Measurements from ENCODE around the gene CHCHD3.
"Not testable (repeated sequence)": the region's sequence is repeated elsewhere in the genome, so short reads cannot be mapped to it uniquely, and the experiment has no call there.

Gene CHCHD3

DNA sequence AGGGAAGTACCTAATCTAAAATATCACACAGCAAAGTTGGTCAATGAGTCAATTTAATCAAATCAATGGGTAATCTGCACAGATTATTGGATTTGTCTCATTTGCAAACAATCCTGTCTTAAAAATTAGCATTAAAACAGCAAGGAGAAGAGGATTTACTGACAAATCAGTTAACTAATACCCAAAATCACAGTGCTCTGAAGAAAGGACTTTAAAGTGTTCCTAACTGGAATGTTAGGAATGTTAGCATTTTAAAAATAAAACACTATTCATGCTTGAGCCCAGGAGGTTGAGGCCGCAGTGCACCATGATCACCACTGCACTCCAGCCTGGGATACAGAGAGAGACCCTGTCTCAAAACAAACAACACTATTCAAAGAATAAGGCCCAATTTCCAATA is 83.1 kb downstream of the CHCHD3 start:
- DNase-seq, result no peak

DNA sequence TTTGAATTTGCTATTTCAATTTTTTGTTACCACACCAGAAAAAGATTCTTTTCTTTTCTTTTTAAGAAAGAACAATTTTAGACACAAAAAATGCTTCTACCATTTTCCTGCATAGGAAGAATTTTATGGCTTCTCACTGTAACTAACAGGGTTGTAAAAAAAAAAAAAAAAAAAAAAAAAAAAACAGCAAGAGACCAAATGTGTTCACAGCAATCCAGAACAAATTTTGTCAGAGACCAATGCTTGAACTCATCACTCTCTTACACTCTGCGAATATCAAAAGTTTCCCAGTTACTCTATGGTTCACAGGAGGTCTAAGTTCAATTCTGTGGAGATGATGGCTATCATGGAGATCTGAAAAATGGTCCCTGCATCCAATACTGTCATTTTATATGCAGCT is 84.4 kb downstream of the CHCHD3 start:
- no peak for DNase-seq

DNA sequence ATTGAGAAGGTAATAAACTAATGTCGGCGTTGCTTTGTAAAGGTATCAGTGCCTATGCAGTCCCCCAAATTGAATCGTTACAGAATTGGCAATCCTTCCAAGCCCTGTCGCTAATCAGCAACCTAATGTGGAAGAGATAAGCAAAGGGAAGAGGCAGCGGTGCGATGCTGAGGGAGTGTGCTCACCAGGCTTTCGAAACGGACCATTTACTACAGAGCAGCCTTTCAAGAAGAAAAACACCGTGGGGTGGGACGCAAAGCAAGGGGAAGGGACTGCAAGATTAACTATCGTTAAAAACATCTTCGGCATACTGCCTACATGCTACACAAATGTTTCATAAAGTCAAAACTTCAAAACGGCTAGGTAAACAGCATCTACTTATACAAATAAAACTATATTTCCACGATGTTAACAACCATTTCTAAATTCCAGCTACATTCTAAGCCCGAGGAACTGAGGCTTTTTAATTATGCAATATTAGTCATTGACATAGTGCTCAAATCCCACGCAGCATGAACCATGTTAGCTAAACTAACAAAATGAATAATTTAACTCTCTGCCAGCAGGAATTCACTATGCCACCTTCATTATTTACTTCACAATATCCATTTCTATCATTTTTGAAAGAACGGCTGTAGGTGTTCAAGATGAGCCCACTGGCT is 85.2 kb downstream of the CHCHD3 start:
- DNase-seq, result no peak

DNA sequence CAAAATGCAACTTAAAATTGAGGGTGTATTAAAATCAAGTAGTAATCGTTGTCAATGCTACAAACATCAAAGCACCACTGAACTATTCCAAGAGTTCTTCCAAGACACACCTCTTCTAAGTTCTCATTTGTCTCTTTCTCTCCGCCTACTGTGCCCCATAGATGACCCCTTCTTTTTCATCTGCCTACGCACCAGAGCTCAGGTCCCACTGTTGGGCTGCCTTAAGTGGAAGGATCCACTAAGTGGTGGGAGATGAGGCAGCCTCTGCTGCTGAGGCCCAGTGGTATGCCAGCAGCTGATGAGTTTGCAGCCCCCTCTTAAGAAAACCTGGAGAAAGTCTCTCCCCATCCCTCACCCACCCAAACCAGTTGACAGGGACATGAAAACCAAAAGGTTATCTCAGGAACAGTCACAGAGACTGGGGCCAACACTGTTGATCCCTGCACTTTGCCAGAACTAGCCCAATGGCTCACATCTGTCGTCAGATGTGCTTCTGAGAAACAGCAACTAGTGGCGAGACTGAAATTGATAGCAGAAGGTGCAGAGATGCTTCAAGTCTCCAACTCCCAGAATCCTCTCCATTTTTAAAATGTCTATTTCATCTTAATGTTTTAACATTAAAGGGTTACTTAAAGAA is 88.4 kb downstream of the CHCHD3 start:
- DNase-seq, result no peak

DNA sequence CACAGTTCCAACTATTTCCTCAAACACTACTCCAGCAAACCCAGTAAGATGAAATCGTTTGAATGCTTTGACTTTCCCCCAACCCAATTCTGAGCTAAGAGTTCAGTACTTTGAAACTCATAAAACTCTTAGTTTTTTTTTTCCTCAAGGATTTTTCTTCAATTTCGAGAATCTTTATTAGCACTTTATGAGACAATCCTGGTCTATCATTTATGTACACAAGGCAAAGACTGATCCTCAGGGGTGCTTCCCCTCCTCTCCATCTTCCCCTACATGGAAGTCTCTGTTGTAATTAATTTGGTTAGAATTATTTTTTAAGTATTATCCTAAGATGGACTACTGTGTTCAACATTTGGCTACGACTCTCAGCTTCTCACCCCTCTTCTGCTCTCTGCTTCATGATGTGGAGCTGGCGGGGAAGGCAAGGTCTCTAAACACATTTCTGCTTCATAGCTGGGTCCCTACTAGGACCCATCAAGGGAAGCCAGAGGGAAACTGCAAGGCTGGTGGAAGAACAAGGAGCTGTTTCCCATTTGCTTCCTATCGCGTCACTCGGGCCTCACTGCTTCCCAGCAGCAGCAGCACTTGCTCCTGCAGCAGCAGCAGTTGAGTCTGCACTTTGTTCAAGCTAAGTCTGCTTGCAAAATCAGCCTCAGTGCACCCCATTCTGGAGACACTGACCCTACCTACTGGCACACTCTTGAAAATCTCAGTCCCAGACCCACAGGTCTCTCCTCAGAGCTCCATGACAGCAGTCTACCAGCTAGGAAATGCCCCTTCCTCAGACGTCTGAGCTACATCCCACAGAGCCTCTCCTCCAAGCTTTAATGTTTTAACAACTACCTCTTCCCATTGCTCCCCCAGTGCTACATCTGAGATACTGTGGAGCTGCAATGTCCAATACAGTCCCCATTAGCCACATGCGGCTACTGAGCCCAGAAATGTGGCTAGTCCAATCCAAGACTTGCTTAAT is 90.0 kb downstream of the CHCHD3 start:
- no peak for DNase-seq

DNA sequence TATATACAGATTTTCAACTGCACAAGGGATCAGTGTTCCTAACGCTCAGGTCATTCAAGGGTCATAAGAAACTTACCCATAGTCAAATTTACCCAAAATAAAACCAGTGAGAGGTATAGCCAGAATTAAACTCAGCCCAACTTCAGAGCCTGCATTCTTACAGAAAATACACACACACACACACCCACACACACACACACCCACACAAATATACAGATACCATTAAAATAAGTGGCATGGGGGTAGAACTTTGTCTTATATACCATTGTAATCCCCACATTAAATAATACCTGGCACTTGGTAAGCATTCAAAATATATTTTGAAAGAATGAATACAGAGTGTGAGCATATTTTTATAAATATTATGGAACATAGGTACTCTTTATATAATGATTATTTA is 93.8 kb downstream of the CHCHD3 start:
- no peak for DNase-seq

DNA sequence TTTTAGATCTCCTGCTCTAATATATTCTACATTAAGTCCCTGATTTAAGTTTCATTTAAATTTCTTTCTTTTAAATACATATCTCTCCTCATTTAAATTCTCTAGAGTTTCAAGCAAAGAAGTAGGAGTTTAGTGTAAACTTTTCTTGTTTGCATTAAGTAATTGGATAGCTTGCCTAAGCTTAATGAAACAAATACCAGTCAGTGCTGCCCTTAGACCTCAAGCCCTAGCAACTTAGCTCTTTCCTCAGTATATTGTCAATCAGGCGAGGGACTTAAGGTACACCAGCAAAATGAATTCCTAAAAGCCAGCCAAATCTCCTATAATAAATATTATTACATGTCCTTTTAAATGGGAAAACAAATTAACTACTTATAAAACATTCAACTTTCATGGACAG is 101.5 kb downstream of the CHCHD3 start:
- no peak for DNase-seq

DNA sequence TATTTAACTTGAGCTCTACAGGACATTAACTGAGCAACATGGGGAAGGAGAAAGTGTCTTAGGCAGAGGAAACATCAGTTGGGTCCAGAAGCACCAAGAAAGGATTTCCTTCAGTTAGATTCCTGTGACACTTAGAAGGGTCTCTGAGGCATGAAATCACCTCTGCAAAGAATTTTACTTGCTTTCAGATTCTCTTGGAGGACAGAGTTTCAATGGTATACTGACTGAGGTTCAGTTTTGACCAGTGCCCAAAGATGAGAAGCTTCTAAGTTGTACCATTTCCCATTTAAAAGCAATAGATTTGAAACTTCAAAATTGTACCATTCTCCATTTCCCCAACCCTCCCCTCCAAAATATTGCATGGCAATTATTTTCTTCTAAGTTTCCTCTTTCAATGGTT is 102.4 kb downstream of the CHCHD3 start:
- DNase-seq, result no peak

DNA sequence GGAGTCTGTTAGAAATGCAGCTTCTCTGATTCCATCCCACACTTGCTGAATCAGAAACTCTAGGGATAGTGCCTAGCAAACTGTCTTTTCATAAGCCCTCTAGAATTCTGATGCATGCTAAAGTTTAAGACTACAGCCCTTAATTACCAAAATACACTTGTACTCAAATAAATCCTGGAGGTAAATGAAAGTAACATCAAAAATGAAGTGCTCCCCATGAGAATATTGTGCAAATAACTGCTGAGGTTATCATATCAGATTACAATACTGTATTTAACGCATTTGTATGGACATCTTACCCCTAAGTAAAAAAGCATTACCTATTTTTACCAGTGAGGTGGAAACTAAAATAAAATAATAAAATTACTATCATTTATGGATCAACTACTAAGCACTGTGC is 104.7 kb downstream of the CHCHD3 start:
- no peak for DNase-seq

DNA sequence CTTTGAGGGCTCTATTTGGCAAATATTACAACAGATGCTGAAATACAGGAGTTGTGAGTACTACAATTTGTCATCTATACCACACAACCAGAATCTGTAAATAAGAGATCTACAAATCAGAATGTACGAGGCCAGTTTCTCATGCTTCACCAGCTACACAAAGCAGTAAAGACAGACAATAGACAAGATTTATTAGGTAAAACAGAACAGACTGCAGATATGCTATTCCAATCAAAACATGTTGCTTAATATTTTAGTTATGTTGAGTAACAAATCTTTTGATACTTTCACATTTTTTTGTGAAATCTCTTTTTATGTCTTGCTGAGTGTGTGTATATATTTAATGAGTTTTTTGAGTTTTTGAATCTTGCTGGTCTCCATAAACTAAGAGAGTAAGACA is 109.1 kb downstream of the CHCHD3 start:
- no peak for DNase-seq

DNA sequence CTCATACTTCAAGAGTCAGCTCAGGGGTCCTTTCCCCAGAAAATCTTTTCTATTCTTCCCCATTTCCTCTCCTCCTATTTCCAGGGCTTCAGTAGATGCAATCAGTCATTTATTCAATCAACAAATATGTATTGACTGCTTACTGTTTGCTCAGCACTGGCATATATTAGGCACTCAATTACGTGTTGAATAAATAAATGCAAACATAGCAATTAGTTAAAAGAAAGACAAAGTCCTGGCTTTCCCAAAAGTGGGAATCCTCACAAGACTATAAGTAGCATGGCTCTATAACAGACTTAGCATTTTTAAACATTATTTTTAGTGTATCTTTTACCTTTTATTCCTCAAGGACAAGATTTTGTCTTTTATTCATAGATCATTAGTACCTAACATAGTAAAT is 111.6 kb downstream of the CHCHD3 start:
- no peak for DNase-seq

DNA sequence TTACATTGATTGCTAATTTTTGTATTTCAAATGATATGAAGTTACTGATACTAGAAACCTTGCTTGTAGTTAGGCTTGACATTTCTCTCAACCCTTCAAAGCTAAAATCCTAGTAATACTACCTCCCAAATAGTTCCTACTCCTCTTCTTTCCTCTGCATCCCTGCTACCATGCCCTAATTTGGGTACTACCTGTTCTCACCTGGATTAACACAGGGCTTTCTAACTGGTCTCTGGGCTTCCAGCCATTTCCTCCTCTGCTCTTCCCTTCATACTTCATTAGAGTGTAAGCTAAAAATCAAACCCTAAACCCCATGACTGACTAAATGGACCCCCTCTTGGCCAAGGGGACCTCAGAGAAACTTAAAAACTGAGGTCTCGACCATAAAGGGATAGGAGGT is 112.4 kb downstream of the CHCHD3 start:
- DNase-seq, result no peak

DNA sequence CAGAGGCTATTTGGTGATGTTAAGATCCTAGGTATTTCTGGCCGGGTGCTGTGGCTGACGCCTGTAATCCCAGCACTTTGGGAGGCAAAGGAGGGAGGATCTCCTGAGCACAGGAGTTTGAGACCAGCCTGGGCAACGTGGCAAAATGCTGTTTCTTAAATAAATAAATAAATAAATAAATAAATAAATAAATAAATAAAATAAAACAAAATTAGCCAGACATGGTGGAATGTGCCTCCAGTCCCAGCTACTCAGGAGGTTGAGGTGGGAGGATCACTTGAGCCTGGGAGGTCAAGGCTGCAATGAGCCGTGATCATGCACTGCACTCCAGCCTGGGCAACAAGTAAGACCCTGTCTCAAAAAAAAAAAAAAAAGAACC is 114.4 kb downstream of the CHCHD3 start:
- not testable (repeated sequence) for DNase-seq

DNA sequence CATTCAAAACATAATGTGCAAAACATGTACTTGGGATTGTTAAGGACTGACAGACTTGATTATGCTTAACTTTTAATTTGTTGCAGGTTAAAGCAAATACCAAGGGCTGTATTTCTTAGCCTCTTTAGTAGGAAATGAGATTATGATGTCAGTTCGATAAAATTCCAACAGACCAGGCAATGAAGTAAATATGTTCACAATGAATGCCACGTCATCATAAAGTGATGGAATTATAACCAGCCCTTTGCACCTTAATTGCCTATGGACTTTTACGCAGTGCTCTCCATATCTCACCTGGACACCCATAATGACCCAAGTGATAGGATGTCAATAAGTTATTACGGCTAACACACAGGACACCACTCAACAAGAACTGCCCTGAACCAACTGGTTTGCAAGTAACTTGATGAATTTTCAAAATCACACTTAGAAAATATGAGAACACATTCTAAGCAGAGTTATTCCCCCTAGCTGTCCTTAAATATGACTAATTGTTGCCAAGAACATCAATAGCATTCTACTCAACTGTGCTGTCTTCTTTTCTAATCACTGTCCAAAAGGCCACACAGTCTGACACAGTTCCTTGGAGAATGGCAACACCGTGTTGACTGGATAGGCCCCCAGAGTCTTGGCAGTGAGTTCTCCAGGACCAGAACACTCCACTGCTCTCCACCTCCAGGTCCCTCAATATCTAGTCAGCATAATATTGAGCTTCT is 115.0 kb downstream of the CHCHD3 start:
- no peak for DNase-seq

DNA sequence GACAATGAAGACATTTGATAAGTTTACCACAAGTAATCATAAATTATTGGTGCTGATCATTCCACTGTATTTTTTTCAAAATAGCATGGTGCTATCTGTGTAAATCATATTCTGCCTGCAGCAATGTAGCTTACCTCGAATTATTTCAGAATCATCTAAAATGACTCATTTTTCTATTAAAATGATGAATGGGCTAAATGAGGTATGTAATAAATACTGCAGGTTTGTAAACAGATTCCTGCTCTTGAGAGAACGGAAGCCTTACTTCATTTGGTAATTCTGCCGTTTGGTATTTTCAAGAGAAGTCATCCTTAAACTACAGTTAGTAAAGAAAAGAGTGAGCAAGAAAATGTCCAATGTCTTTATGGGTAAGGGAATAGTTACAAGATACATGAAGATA is 115.9 kb downstream of the CHCHD3 start:
- DNase-seq, result no peak

DNA sequence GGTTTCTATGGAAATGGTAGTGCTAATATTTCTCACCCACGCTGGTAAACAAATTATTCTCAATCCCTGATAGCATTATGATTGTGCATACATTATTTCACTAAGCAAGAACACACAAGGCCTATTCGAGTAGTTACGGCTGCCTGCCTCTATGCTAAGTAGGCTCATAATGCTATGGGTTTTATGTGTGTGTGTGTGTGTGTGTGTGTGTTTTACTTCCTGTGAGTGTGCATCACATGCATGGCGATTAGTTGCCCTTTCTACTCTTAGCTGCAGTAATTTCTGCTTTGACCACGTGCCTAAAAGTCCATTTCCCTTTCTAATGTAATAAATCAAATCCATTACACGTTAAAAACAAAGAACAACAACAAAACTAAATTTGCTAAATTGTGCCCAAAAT is 117.0 kb downstream of the CHCHD3 start:
- no peak for DNase-seq

DNA sequence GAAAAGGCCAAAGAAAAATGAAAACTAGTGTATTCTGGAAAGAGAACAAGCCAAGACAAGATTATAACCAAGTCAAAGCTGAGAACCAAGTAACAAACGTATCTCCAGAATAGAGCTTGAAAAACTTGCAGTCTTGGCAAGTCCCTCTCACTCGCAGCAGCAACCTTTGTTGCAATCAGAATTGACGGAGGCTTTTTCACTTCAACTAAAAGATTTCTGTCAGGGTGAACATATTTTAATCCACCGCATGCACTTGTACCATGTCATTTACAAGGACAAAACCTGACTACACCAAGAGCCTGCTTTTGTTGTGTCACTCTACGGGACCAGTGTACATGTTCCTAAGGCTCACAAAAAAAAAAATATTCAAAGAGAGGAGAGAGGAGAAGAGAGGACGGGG is 122.0 kb downstream of the CHCHD3 start:
- no peak for DNase-seq

DNA sequence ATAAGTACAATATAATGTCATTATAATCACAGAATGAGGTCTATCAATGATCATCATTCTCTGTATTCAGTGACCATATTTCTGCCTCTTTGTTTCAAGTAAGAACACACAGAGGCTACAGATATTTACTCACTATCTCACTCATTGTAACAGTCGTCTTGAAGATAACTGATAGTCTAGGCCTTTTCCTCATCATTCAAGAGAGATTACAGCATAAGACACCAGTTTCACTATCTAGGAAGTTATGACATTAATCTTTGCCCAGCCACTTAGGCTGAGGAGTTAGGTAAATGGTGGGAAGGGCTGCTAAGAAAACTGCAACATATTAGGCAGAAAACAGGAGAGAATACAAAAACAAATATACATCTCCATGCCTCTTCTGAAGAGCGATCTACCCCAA is 125.3 kb downstream of the CHCHD3 start:
- no peak for DNase-seq

DNA sequence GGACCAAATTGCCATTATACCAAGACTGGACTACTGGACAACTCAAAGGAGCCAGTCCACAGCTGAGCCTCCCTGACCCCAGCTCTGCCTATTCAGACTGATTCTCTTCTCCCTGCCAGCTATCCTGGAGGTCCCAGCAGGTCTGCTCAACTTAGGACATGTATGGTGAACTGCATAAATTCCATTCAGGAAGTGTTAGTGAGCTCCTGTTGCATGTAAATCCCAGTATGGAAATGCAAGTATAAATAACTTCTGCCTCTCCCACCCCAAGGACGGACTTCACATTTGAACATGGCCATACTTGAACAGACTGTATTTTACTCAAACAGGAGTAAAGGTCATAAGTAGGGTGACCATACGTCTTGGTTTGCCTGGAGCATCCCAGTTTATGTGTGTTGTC is 128.4 kb downstream of the CHCHD3 start:
- DNase-seq, result no peak

DNA sequence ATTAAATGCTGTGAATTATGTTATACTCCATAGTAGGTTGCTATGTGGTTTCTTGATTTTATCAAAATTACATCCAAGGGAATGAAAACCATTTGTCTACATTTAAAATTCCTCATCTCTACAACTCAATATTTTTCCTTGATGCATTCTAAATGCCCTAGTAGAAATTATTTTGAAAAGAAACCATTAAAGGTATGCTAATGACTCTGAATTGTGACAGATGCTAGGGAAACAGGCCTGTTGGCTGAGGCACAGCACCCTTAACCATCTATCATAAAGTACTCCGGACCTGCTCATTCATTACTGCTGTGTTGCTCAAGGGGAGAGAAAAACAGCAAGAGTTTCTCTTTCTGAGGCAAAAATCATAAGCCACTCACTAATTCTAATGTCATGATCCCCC is 131.2 kb downstream of the CHCHD3 start:
- DNase-seq, result no peak

DNA sequence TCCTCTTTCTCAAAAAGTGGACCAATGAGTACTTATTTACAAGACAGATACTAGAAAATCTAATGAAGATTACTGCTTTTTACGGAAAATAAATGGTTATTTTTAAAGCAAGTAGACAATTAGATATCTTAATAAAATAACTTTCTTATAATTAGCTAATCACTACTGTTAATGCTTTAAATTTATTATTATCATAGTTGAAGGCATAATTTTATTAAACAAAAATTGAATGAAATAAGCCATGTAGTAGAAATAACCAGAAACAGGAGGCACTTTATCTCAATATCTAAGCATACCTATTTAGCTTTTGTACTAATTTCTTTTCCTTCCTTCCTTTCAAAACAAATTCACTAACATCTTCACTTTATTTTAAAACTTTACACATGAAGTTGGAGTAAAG is 134.9 kb downstream of the CHCHD3 start:
- DNase-seq, result no peak

DNA sequence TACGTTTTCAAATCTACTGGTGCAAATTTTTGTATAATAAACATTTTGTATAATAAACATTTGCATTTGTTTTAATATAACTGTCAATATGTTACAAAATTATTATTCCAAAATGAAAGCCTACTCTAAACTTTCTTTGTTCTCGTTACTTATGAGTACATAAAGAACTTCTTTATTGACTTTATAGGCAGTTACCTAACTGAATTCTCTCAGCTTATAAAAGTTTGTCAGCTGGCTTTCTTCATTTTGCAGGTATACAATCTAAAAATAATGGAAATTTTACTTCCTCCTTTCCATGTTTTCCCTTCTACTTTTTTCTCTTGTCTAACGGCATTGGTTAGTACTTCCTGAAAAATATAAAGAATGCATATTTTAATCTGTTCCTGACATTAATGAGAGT is 137.1 kb downstream of the CHCHD3 start:
- no peak for DNase-seq

DNA sequence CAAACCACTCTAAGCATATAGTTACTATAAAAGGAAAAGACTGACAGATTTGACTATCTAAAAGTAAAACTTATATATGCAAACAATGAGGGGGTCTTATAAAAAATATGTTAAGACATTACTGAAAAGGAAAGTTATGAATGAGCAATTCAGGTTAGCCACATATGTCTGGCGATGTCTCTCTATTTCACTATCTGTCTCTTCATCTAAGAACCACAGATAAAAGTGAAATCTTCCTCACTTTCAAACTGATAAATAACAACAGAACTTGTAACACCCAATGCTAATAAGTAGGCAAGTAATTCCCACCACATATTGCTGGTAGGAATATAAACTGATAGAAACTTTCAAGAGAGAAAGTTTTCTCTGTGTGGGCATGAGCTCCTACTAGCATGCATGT is 138.2 kb downstream of the CHCHD3 start:
- DNase-seq, result no peak
